Thymus (tissue), 11 donors: ENCODE results near the gene NT5DC1. TPM values are rescaled to one million over a fixed set of nuclear protein-coding genes. Genes with fewer than 3 reads are reported as not detected.
A peak's percentile ranks its signal among the peaks of the same experiment; 100 is the strongest.

ENCODE experiments used
- DNase-seq, 9 donors: peaks; one replicate each; pipeline ENCODE4 v3.0.0-alpha.2; 2013; ENCODE audit warnings: low spot score in 9 of 9, low read depth in 6 of 9, missing footprints in 1 of 9
- H3K27ac ChIP-seq, 2 donors: one replicate each; pipeline ENCODE4 v1.5.1; 2013; ENCODE audit warnings: control low read depth in 1 of 2, low read depth in 1 of 2, low read length in 1 of 2, mild to moderate bottlenecking in 1 of 2, moderate library complexity in 1 of 2
- H3K27me3 ChIP-seq, 2 donors: one replicate each; pipeline ENCODE4 v1.5.1; 2013; ENCODE audit warnings: low read length in 1 of 2; ENCODE audit not compliant: control insufficient read depth in 2 of 2, insufficient read depth in 1 of 2
- H3K36me3 ChIP-seq, 2 donors: one replicate each; pipeline ENCODE4 v1.5.1; 2013; ENCODE audit warnings: low read length in 1 of 2, mild to moderate bottlenecking in 1 of 2, moderate library complexity in 1 of 2; ENCODE audit not compliant: control insufficient read depth in 2 of 2, insufficient read depth in 2 of 2
- H3K4me1 ChIP-seq, 2 donors: one replicate each; pipeline ENCODE4 v1.5.1; 2013; ENCODE audit warnings: low read length in 2 of 2; ENCODE audit not compliant: control insufficient read depth in 2 of 2, insufficient read depth in 2 of 2
- H3K4me3 ChIP-seq, 2 donors: one replicate each; pipeline ENCODE4 v1.5.1; 2013; ENCODE audit warnings: low read length in 2 of 2, control low read depth in 1 of 2, mild to moderate bottlenecking in 1 of 2
- H3K9me3 ChIP-seq, 2 donors: one replicate each; pipeline ENCODE4 v1.5.1; 2013; ENCODE audit warnings: low read length in 1 of 2, mild to moderate bottlenecking in 1 of 2; ENCODE audit not compliant: control insufficient read depth in 2 of 2, insufficient read depth in 1 of 2
- WGBS: extraction: QIAGEN DNeasy Blood & Tissue Kit; methylation state at CpG from one replicate; pipeline ENCODE4 v1.1.7; 2013; 5-methylcytosine and 5-hydroxymethylcytosine counted together
- polyA plus RNA-seq: library from polyadenylated mRNA; stranded (reverse); fragments of 200-250 nt; gene quantifications from one replicate; pipeline ENCODE4 v1.2.3, GENCODE V29; 2013
- total RNA-seq: library from RNA; stranded (reverse); fragments of 120-200 nt; gene quantifications from one replicate; pipeline ENCODE4 v1.2.4, GENCODE V29; 2013
- donor health status: healthy.

Gene NT5DC1
- total and polyA plus RNA-seq, 2 donors = 14.1 to 15.6 TPM

DNA sequence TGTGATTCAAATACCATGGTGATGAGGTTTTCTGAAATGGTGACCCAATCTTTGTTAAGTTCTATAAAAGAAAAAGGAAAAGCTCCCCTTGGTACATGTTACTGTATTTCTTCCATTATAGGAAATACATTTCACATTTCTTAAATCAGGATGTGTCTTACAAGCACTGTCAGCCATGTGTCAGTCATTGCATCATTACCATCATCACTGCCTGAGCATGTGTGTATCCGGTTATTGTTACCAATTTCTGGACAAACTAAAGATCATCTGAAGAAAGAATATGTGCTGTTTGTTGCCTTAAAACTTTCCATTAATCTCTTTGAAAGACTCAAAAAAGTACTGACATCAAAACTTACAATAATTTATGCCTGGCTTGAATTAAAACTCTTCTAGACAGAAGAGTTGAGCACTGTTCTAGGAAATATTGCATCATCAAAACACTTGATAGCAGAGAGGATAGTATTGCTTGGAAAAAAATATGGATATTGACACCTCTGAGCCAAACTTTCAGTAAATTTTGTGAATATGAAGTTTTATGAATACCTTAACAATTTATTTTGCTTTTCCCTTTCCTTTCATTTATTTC lies 186.2 kb downstream of the NT5DC1 start:
- H3K27me3 ChIP-seq = no peaks in the 10 kb centered on the region
- no peaks in the 10 kb centered on the region for H3K9me3 ChIP-seq
- H3K36me3 ChIP-seq = no peaks in the 10 kb centered on the region
- H3K4me3 ChIP-seq = no peak overlapping the region
- no peak for DNase-seq
- no peak overlapping the region for H3K27ac ChIP-seq
- no peaks in the 10 kb centered on the region for H3K4me1 ChIP-seq
- WGBS = 93% methylated on average over 1 of the region's 1 CpG

DNA sequence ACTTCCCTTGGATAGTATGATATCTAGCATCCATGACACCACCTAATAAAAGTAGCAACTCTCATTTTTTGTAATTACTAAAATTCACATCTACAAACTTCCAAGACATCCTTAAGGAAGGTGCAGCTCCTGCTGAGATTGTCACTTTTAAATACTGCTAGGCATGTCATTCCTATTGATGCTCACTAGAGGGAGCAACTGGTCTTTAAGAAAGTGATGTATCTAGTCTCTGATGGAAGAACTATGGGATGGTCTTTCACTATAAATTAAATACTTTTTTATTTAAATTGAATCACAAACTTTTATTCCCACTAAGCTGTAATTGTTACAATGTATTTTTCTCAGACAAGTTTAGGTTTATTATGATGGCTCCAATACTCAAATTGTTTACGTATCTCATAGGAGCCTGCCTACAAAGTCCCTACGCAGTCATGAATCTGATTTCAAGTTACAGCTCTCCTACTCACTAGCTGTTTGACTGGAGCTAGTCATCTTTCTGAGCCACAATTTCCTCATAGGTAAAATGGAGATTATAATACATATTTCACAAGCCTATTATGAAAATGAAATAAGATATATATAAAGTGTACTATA lies 187.1 kb downstream of the NT5DC1 start:
- Histone ChIP-seq H3K4me3 (no peak overlapping the region), H3K36me3 (no peaks in the 10 kb centered on the region), H3K27ac (no peak overlapping the region), H3K27me3 (no peaks in the 10 kb centered on the region), H3K4me1 (no peaks in the 10 kb centered on the region), H3K9me3 (no peaks in the 10 kb centered on the region)
- WGBS = 98% methylated on average over 2 of the region's 2 CpGs
- DNase-seq = peak in 2 of 9 donors; percentile 34 to 62

DNA sequence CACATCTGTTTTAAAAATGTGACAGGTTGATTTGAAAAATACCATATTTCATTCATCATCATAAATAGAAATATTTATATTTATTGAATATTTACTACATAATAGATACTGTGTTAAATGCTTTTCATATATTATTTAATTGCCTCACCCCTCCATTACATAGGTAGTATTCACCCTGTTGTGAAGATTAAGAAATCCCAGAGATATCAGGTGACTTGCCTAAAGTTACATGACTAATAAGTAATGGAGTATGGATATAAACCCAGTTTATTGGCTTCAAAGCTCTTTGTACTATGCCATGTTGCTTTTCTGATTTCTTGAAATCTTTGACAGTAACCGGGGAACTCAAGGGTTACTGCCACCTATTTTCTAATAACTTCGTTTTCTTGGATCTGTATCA lies 189.2 kb downstream of the NT5DC1 start:
- 97% methylated on average over 2 of the region's 2 CpGs for WGBS
- H3K4me1 ChIP-seq = no peaks in the 10 kb centered on the region
- DNase-seq = no peak

DNA sequence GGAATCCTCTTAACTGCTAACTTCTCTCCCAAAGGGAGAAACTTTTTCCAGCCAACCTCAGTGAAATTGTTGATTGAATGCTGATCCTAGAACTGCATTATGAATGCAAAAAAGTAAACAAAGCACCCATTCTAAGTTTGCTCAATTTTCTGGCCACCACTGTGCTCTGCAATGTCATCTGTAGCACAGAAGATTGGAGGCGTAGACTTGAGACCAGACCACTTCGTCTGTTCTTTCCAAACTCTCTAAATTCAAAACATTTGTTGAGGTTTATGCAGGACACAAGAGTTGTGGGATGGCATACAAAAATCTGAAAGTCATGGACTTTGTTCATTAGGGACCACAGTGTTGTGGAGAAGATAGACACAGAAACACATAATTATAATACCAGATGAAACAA lies 190.1 kb downstream of the NT5DC1 start:
- no peaks in the 10 kb centered on the region for H3K9me3 ChIP-seq
- 96% methylated on average over 2 of the region's 2 CpGs for WGBS

More for the DNA sequence above, 189.2 kb downstream of the NT5DC1 start:
- H3K9me3 ChIP-seq = no peaks in the 10 kb centered on the region
- no peaks in the 10 kb centered on the region for H3K36me3 ChIP-seq
- H3K4me3 ChIP-seq = no peak overlapping the region
- no peaks in the 10 kb centered on the region for H3K27me3 ChIP-seq
- H3K27ac ChIP-seq = no peak overlapping the region

DNA sequence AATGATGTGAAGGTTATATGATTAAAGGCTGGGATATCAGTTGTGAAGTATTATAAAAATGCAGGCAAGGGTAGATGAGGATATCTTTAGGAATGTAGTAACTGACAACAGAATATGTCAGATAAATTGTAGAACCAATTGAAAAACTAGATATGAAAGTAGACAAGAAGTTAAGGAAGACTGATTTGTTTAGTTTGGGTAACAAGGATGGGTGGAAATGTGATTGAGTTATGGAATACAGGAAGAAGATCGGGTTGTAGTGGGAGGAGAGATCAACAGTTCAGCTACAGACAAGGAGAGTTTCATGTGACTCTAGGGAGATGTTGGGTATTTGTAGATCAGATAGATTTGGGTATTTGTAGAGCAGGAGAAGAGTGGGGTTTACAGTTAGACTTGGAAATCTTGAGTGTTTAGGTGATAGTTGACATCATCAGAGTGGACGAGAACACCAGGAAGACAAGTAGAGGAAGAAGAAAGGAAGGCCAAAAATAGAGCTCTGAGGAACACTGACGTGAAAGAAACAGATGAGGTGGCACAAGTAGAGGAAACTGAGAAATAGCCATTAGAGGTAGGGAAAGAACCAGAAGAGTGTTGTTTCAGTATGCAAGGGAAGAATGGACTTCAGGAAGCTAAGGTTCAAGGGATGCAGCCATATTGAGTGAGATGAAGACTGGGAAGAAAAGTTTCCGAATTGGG lies 191.2 kb downstream of the NT5DC1 start:
- no peak for DNase-seq
- WGBS = 90% methylated on average over 4 of the region's 4 CpGs
- no peaks in the 10 kb centered on the region for H3K4me1 ChIP-seq

More for the DNA sequence above, 190.1 kb downstream of the NT5DC1 start:
- H3K4me1 ChIP-seq = no peaks in the 10 kb centered on the region
- no peaks in the 10 kb centered on the region for H3K27me3 ChIP-seq
- no peak for DNase-seq
- no peak overlapping the region for H3K4me3 ChIP-seq
- no peak overlapping the region for H3K27ac ChIP-seq
- H3K36me3 ChIP-seq = no peaks in the 10 kb centered on the region

DNA sequence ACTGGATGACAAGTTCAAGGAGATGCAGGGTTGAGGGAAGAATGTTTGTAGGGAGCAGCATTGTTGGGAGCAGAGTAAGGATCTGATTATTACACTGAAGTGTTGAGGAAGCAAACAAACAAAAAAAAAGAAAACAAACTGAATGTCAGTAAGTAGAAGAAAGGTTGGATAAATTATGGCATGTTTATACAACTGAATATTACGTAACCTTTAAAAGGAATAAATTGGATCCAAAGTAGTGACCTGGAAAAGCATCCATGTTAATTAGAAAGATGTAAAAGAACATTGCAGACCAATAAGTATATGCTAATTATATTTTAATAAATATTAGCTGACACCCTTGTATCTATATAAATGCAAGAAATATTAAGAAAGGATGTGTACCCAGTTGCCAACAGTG lies 191.9 kb downstream of the NT5DC1 start:
- no peaks in the 10 kb centered on the region for H3K9me3 ChIP-seq
- no peaks in the 10 kb centered on the region for H3K4me1 ChIP-seq
- 99% methylated on average over 1 of the region's 1 CpG for WGBS
- no peak overlapping the region for H3K4me3 ChIP-seq
- no peak for DNase-seq
- no peaks in the 10 kb centered on the region for H3K36me3 ChIP-seq
- no peak overlapping the region for H3K27ac ChIP-seq
- no peaks in the 10 kb centered on the region for H3K27me3 ChIP-seq

More for the DNA sequence above, 191.2 kb downstream of the NT5DC1 start:
- Histone ChIP-seq H3K4me3 (no peak overlapping the region), H3K27me3 (no peaks in the 10 kb centered on the region), H3K36me3 (no peaks in the 10 kb centered on the region), H3K27ac (no peak overlapping the region), H3K9me3 (no peaks in the 10 kb centered on the region)

DNA sequence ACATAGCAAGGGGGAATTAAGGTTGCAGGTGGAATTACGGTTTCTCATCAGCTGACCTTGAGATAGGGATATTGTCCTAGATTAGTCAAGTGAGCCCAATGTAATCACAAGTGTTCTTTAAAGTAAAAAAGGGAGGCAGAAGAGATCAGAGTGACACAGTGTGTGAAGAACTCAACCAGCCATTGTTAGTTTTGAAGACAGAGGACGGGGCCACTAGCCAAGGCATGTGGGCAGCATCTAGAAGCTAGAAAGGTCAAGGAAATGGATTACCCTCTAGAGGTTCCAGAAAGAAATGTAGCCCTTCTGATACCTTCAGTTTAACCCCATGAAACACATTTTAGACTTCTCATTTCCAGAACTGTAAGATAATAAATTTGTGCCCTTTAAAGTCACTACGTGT lies 197.6 kb downstream of the NT5DC1 start:
- Histone ChIP-seq H3K4me1 (no peaks in the 10 kb centered on the region), H3K36me3 (no peaks in the 10 kb centered on the region), H3K4me3 (no peak overlapping the region), H3K9me3 (peaks cover 0 to 2% of the 10 kb centered on the region in 2 donors), H3K27ac (no peak overlapping the region), H3K27me3 (no peaks in the 10 kb centered on the region)
- DNase-seq = no peak
- WGBS = 97% methylated on average over 3 of the region's 3 CpGs

DNA sequence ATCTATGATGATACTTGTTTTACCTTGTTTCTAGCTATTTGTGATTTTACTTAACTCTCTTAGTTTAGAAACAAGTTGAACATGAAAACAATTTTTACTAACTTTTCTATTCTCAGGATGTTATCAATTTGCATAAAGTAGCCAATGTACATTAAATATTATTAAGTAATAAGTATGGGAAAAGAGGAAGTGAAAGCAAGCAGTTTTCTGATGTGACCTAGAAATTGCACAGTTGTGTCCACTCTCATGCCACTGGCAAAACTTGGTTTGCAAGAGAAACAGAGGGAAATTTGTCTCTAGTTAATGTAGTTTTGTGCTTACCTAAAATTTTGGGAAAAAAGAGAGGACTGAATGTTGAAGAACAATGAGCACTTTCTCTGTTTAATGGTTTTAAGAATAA lies 198.3 kb downstream of the NT5DC1 start:
- peaks cover 0 to 2% of the 10 kb centered on the region in 2 donors for H3K9me3 ChIP-seq
- no peaks in the 10 kb centered on the region for H3K4me1 ChIP-seq
- no peak overlapping the region for H3K4me3 ChIP-seq
- H3K27ac ChIP-seq = no peak overlapping the region
- DNase-seq = no peak
- no peaks in the 10 kb centered on the region for H3K27me3 ChIP-seq
- H3K36me3 ChIP-seq = no peaks in the 10 kb centered on the region
